Stimulated activated CD8-positive, alpha-beta memory T cell treated with anti-CD3 and anti-CD28 coated beads, Interleukin-15, amount 100 ng/mL, for 4 hours (primary cell): ENCODE results near the gene BEND3.
"Not testable (repeated sequence)": the region's sequence is repeated elsewhere in the genome, so short reads cannot be mapped to it uniquely, and the experiment has no call there.

Experiments used
- DNase-seq, 2 donors: peaks; one replicate each; pipeline ENCODE4 v3.0.0-alpha.2; 2020; ENCODE audit warnings: low read depth in 2 of 2

The BEND3 gene

GRCh38 chr6:107114926-107115694 is at the start of gene BEND3:
BEND3 (minus strand) TSS chr6:107115515; CDS start chr6:107099285, 16,230 bp downstream.
- DNase-seq: peak; percentile 52 to 61

DNA sequence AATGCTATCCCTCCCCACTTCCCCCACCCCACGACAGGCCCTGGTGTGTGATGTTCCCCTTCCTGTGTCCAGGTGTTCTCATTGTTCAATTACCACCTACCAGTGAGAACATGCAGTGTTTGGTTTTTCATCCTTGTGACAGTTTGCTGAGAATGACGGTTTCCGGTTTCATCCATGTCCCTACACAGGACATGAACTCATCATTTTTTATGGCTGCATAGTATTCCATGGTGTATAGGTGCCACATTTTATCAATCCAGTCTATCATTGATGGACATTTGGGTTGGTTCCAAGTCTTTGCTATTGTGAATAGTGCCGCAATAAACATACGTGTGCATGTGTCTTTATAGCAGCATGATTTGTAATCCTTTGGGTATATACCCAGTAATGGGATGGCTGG is 49.0 kb upstream of the BEND3 start:
- not testable (repeated sequence) for DNase-seq

DNA sequence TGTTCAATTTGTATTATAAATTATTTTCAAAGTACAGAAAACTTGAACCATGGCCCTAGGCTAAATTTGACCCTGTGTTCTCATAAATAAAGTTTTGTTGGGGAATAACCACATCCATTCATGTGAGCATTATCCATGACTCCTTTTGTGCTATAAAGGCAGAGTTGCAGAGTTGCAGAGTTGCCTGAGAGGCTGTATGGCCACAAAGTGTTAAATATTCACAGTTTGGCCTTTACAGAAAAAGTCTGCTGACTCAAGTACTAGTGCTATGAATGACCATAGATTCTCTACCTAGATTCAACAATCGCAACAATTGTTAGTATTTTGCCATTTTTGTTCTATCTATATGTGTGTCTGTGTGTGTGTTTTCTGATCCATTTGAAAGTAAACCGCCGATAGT is 46.2 kb upstream of the BEND3 start:
- no peak for DNase-seq

DNA sequence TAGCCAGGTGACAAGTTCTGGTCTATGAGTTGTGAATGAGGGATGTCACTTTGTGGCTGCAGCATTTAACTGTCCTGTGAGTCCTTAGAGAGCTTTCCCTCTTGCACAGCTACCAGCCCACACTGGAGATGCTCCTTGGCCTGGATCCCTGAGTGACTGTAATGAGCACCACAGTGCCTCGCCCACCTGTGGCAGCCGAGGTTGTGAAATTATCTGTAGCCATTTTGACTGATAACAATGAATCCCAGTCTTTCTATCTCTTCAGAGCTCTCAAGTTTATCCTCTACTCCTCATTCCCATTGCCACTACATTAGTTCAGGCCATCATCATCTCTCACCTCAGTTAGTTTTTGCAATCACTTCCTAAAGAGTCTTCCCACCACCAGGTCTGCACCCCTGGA is 41.3 kb upstream of the BEND3 start:
- no peak for DNase-seq

- DNase-seq: no peak
These were observed 39.5 kb upstream of the BEND3 start for GRCh38 chr6:107154801-107155160.

DNA sequence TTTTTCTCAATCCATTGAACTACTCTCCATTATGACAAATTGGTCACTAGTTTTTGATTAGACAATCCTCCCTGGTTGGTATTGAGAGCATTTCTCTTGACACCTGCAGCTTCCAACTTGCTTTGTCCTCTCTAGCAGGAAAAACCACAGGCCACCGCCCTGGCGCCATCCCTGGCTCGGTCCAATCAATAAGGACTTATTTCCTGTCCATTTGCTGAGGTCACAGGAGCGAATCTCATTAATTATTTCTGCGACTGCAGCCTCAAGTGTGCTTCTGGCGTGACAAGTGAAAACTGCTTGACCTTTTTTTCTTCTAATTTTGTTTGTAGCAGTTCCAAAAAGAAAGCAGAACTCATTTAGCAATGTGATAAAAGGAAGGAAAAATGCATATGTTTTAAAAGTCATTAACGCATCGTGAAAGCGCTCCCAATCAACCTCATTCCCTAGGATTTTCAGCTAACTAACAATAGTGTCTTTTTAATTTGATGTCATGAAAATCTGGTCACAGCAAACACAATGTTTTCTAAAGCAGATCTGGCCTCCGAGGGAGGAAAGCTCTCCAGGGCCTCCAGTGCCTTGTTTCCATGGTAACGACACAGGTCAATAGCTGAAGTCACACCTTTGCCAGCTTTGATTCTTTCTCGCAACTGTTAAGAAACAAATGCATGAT is 39.0 kb upstream of the BEND3 start:
- no peak for DNase-seq

- no peak for DNase-seq
These were observed 37.5 kb upstream of the BEND3 start for GRCh38 chr6:107152638-107153430.

DNA sequence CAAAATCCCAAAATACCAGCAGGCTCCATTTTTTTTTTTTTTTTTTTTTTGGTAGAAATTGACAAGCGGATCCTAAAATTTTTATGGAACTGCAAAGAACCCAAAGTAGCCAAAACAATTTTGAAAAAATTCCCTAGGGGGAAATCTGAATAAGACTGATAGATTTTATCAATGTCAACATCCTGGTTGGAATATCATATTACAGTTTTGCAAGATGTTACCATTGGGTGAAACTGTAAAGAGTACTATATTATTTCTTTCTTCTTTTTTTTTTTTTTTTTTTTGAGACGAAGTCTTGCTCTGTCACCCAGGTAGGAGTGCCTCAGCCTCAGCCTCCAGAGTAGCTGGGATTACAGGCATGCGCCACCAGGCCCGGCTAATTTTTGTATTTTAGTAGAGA is 29.4 kb upstream of the BEND3 start:
- DNase-seq: no peak

DNA sequence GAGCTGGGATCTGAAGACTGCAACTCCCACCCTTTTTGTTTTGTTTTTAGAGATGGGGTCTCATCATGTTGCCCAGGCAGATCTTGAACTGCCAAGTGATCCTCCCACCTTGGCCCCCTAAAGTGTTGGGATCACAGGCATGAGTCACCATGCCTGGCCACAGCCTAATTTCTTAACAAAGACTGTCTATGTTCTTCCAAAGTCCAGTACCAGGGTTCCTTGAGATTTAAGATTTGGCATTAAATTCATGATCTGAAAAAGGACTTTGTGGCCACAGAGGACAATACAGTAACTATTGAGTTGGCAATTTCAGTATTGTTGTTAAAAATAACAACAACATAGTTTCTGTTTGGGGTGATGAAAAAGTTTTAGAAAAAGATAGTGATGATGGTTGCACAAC is 28.7 kb upstream of the BEND3 start:
- no peak for DNase-seq

DNA sequence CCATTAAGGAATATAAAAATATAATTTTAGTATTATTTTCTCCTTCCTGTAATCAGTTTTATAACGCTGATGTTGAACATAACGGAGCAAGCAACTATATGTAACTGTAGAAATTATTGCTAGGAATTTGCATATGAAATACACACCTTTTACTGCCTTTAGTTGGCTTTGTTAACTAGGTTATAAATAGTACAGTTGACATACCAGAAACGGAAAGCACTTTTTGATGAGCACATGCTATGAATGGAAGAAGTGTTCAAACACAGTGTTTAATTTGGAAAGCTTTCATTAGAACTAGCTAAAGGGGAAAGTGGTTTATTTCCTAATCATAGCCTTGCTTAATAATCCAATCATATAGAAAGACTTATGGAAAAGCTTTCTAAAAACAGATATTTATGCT is 25.3 kb upstream of the BEND3 start:
- DNase-seq: no peak

- not testable (repeated sequence) for DNase-seq
These were observed 21.0 kb upstream of the BEND3 start for GRCh38 chr6:107136324-107136723.

DNA sequence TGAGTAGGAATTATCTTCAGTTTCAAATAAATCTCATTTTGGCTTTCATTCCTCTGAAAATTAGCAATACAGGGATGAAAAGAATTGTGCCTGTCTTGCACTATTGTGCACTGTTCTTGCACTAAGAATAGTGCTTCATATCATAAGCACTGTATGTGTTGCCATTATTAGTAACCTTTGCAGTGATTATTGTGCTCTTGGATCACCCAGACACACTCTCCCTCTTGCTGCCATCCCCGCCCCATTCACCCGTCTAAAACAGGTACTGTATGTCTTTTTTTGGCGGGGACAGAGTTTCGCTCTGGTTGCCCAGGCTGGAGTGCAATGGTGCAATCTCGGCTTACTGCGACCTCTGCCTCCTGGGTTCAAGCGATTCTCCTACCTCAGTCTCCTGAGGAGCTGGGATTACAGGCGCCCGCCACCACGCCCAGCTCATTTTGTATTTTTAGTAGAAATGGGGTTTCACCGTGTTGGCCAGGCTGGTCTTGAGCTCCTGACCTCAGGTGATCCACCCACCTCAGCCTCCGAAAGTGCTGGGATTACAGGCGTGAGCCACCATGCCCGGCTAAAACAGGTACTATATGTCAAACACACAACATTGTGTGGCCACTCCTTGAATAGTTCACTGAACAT is 19.8 kb upstream of the BEND3 start:
- DNase-seq: not testable (repeated sequence)

- DNase-seq: no peak
These were observed 17.1 kb upstream of the BEND3 start for GRCh38 chr6:107132330-107132954.

GRCh38 chr6:107129370-107129925 is 14.1 kb upstream of the BEND3 start:
- no peak for DNase-seq

- DNase-seq: no peak
These were observed 13.3 kb upstream of the BEND3 start for GRCh38 chr6:107128577-107128976.

- DNase-seq: no peak
These were observed 12.9 kb upstream of the BEND3 start for GRCh38 chr6:107128175-107128574.

DNA sequence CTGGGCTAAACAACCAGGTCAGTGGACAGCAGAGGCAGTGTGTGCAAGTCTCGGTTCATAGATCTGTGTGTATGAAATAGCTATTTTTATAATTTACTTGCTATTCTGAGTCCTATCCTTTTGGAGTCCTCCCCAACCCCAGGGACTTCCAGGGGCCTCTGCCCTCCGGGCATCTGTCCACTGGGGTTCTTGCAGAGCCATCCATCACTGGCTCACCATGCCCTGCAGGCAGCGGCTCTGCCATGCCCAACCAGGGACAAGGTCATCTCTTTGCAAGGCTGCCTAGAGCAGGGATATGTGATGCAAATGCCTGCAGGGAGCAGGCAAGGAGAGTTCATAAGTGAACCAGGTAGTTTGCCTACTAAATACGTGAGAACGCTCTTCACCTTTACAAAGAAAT is 10.5 kb upstream of the BEND3 start:
- DNase-seq: no peak

DNA sequence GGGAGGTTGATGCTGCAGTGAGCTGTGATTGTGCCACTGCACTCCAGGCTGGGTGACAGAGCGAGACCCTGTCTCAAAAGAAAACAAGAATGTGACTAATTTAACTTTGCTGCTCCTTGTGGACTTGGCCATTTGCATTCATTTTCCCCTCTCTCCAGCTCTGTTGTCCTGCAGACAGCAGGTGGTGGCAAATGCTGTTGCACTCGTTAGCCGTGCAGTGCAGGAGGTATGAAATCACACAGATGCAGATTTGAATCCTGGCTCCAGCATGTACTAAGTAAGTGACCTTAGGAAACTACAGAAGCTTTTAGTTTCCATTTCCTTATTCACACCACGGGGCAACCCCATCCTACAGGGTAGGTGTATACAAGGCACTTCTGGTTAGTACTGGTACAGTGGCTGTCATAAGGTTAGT is 9.6 kb upstream of the BEND3 start:
- no peak for DNase-seq

GRCh38 chr6:107123501-107123900 is 8.2 kb upstream of the BEND3 start:
- no peak for DNase-seq

- DNase-seq: no peak
These were observed 7.4 kb upstream of the BEND3 start for GRCh38 chr6:107122748-107123147.

GRCh38 chr6:107121964-107122495 is 6.7 kb upstream of the BEND3 start:
- DNase-seq: no peak
